ENCODE data around the gene C1orf21. TPM values are rescaled to one million over a fixed set of nuclear protein-coding genes. Genes with fewer than 3 reads are reported as not detected.

C1orf21 gene
- total RNA-seq, 1 donor from 2014 or later = 43.3 TPM

GRCh38 chr1:184598403-184599193, 211.8 kb downstream of the C1orf21 start:
- Mint-ChIP-seq H3K4me1 (ENCODE audit: low read depth, unreplicated experiment) (no peaks in the 10 kb centered on the region), H3K9me3 (ENCODE audit: unreplicated experiment) (no peaks in the 10 kb centered on the region), H3K36me3 (ENCODE audit: unreplicated experiment) (no peaks in the 10 kb centered on the region), H3K27ac (ENCODE audit: unreplicated experiment) (no peak overlapping the region), H3K27me3 (ENCODE audit: unreplicated experiment) (no peaks in the 10 kb centered on the region), H3K4me3 (ENCODE audit: unreplicated experiment) (no peak overlapping the region)
- no peak for DNase-seq
- TF ChIP-seq CTCF (IDR thresholded peaks at IDR 0.05; ENCODE audit: partially characterized antibody, unreplicated experiment) = no peak

- Mint-ChIP-seq H3K36me3 (ENCODE audit: unreplicated experiment) (no peaks in the 10 kb centered on the region), H3K27ac (ENCODE audit: unreplicated experiment) (no peak overlapping the region), H3K9me3 (ENCODE audit: unreplicated experiment) (no peaks in the 10 kb centered on the region), H3K27me3 (ENCODE audit: unreplicated experiment) (peaks cover 3% of the 10 kb centered on the region), H3K4me1 (ENCODE audit: low read depth, unreplicated experiment) (peaks cover 15% of the 10 kb centered on the region), H3K4me3 (ENCODE audit: unreplicated experiment) (no peak overlapping the region)
- DNase-seq = no peak
- TF ChIP-seq CTCF (IDR thresholded peaks at IDR 0.05; ENCODE audit: partially characterized antibody, unreplicated experiment) = no peak
Observed at GRCh38 chr1:184604152-184604900, 217.5 kb downstream of the C1orf21 start.

- H3K9me3 Mint-ChIP-seq (ENCODE audit: unreplicated experiment) = peaks cover 5% of the 10 kb centered on the region
- H3K27ac Mint-ChIP-seq (ENCODE audit: unreplicated experiment) = no peak overlapping the region
- no peaks in the 10 kb centered on the region for H3K36me3 Mint-ChIP-seq (ENCODE audit: unreplicated experiment)
- peaks cover 6% of the 10 kb centered on the region for H3K27me3 Mint-ChIP-seq (ENCODE audit: unreplicated experiment)
- TF ChIP-seq CTCF (IDR thresholded peaks at IDR 0.05; ENCODE audit: partially characterized antibody, unreplicated experiment) = no peak
- H3K4me3 Mint-ChIP-seq (ENCODE audit: unreplicated experiment) = no peak overlapping the region
- DNase-seq = no peak
- peaks cover 29% of the 10 kb centered on the region for H3K4me1 Mint-ChIP-seq (ENCODE audit: low read depth, unreplicated experiment)
Observed at GRCh38 chr1:184605941-184606340, 219.1 kb downstream of the C1orf21 start.

GRCh38 chr1:184606786-184607185, 220.0 kb downstream of the C1orf21 start:
- TF ChIP-seq CTCF (IDR thresholded peaks at IDR 0.05; ENCODE audit: partially characterized antibody, unreplicated experiment) = no peak
- peaks cover 10% of the 10 kb centered on the region for H3K27me3 Mint-ChIP-seq (ENCODE audit: unreplicated experiment)
- peaks cover 37% of the 10 kb centered on the region for H3K4me1 Mint-ChIP-seq (ENCODE audit: low read depth, unreplicated experiment)
- no peak for DNase-seq
- H3K27ac Mint-ChIP-seq (ENCODE audit: unreplicated experiment) = no peak overlapping the region
- peaks cover 5% of the 10 kb centered on the region for H3K9me3 Mint-ChIP-seq (ENCODE audit: unreplicated experiment)
- no peaks in the 10 kb centered on the region for H3K36me3 Mint-ChIP-seq (ENCODE audit: unreplicated experiment)
- H3K4me3 Mint-ChIP-seq (ENCODE audit: unreplicated experiment) = no peak overlapping the region

GRCh38 chr1:184608581-184608980, 221.8 kb downstream of the C1orf21 start:
- no peak for TF ChIP-seq CTCF (IDR thresholded peaks at IDR 0.05; ENCODE audit: partially characterized antibody, unreplicated experiment)
- H3K4me1 Mint-ChIP-seq (ENCODE audit: low read depth, unreplicated experiment) = peaks cover 37% of the 10 kb centered on the region
- no peaks in the 10 kb centered on the region for H3K36me3 Mint-ChIP-seq (ENCODE audit: unreplicated experiment)
- H3K4me3 Mint-ChIP-seq (ENCODE audit: unreplicated experiment) = peak overlapping the region; percentile 52
- peak overlapping the region; percentile 38 for H3K27ac Mint-ChIP-seq (ENCODE audit: unreplicated experiment)
- no peak for DNase-seq
- H3K27me3 Mint-ChIP-seq (ENCODE audit: unreplicated experiment) = peaks cover 10% of the 10 kb centered on the region
- peaks cover 5% of the 10 kb centered on the region for H3K9me3 Mint-ChIP-seq (ENCODE audit: unreplicated experiment)

All from glutamatergic neuron (in vitro differentiated cells).